ENCODE data around the gene KRTAP3-1.

KRTAP3-1 gene

DNA sequence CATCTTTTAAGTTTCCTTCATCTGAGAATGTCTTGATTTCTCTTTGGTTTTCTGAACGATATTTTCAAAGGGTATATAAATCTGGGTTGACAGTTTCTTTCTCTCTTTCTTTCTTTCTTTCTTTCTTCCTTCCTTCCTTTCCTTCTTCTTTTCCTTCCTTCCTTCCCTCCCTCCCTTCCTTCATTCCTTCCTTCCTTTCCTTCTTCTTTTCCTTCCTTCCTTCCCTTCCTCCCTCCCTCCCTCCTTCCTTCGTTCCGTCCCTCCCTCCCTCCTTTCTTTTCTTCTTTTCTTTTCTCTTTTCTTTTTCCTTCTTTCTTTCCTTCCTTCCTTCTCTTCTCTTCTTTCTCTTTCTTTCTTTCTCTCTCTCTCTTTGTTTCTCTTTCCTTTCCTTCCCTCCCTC, 34.6 kb downstream of the KRTAP3-1 start:
- no peak for DNase-seq

DNA sequence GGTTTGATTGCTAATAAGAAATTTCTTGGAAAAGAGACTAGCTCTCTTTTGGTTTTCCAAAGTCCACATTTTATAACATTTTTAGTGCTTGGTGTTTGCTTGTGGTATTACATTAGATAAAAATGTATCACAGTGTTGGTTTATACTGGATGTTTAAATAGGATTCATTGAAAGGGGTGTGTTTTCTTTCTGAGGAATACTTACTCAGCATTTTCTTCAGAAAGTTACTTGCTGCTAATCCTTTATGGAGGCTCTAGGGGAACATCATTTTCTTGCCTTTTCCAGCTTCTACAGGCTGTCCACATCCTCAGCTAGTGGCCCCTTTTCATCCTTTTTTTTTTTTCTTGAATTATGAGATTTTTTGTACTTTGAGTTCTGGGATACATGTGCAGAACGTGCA, 41.3 kb downstream of the KRTAP3-1 start:
- DNase-seq, result no peak

DNA sequence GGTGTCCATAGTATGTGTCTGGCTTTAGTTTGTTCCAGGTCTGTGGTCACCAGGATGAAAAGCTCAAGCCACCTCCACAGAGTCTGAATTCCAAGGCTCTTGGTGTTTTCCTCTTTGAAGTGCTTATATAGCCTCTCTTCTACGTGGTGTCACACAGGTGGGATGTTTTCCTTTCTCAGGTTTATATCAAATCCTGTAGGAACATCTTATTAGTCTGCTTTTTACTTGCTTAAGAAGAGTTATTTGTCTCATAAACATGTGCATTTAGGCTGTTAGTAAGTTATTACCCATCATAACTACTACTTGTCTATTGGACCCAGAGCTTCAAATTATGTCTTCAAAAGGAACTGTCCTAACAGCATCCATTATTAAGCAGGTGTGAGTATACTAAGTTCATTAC, 42.1 kb downstream of the KRTAP3-1 start, which contains the start of gene KRT39:
Gene KRT39 (minus strand): TSS at position 101 of the 400 bp plus-strand sequence. CDS start 92 bp downstream, at position 9.
- DNase-seq, result no peak

DNA sequence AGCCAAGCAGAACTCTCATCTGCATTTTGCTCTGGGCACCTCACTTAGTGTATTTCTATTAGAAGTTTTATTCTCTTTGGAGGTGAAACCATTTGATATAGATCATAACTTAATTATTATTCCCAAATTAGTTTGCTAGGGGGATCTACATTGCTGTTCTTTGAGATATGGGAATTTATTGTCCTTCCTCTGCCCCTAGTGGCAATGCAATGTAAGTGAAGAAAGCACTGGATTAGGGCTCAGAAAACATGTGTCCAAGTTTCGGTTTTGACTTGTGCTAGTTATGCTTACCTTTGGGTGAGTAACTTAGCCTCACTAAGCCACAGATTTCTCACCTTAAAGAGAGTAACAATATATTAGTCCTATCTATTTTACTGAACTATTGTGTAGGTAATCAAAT, 45.1 kb downstream of the KRTAP3-1 start:
- DNase-seq, result peak; percentile 60

DNA sequence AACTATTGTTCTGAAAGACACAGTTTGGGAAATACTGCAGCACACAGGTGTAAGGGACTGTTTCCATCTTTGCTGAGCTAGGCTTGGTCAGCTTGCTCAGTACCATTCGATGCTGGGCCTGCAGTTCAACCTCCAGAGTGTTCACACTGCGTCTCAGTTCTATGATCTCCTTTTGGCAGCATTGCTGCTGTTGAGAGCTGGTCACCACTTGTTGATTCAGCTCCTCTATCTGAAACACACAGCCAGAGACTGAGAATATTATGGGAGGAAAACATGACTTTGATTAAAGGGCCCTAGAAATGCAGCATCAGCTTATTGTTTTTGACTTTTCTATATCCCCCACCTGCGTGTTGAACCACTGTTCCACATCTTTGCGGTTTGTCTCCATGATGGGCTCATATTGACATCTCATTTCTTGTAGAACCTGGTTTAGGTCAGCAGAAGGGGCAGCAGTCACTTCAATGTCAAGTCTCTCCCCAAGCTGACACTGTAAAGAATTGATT, 46.8 kb downstream of the KRTAP3-1 start:
- DNase-seq, result no peak

DNA sequence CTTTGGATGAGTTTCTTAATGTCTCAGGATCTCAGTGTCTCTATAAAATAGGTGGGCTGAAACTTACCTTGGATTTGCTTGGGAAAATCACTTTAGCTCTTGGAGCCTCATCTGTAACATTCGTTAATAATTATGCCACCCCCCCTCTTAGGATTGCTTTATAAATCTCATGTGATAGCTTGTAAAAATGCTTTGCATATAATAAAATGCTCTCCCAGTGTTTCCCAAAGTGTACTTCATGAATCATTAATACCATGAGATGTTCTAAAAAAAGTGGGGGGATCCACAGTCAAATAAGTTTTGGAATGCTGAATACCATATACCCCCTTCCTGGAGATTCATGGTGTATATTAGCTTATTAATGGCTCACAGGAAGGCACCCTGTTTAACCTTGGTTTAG, 47.3 kb downstream of the KRTAP3-1 start:
- DNase-seq, result no peak

DNA sequence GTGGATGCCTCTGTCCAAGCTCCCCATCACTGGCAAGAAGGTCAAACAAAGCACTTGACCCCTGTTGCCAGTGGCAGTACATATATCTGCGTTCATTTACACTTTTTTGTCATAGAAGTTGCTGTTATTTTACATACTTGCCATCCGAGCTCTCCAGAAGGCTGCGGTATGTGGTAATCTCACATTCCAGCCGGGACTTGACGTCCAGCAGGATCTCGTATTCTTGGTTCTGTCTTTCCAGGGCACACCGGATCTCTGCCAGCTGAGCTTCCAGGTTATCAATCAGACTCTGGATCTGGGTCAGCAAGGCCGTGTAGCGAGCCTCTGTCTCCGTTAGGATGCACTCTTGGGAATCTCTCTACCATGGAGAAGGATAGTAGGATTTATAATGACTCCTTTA, 48.8 kb downstream of the KRTAP3-1 start:
- DNase-seq, result no peak
